Immature natural killer cell (primary cell): ENCODE measurements around the gene PLD1. TPM values are rescaled to one million over a fixed set of nuclear protein-coding genes. Genes with fewer than 3 reads are reported as not detected.
A peak's percentile ranks its signal among the peaks of the same experiment; 100 is the strongest.
"Not testable (repeated sequence)": the region's sequence is repeated elsewhere in the genome, so short reads cannot be mapped to it uniquely, and the experiment has no call there.

Experiments used
- DNase-seq, 3 donors: peaks; one replicate each; pipeline ENCODE4 v3.0.0; 2022; ENCODE audit warnings: mixed read lengths in 1 of 3
- H3K27ac Mint-ChIP-seq, 6 donors: one replicate each; pipeline ENCODE4 v1.8.0; 2020; ENCODE audit warnings: mixed read lengths in 6 of 6, mild to moderate bottlenecking in 5 of 6, inconsistent platforms in 4 of 6, moderate library complexity in 3 of 6
- H3K27me3 Mint-ChIP-seq, 3 donors: one replicate each; pipeline ENCODE4 v1.8.0; 2020 to 2021; ENCODE audit warnings: low read depth in 3 of 3, mild to moderate bottlenecking in 3 of 3, mixed read lengths in 3 of 3, moderate library complexity in 3 of 3, inconsistent platforms in 1 of 3
- H3K36me3 Mint-ChIP-seq, 3 donors: one replicate each; pipeline ENCODE4 v1.8.0; 2020; ENCODE audit warnings: mixed read lengths in 3 of 3, inconsistent platforms in 2 of 3, mild to moderate bottlenecking in 2 of 3
- H3K4me1 Mint-ChIP-seq, 2 donors: one replicate each; pipeline ENCODE4 v1.8.0; 2020; ENCODE audit warnings: inconsistent platforms in 2 of 2, mild to moderate bottlenecking in 2 of 2, mixed read lengths in 2 of 2, moderate library complexity in 1 of 2
- H3K4me3 Mint-ChIP-seq, 5 donors: one replicate each; pipeline ENCODE4 v1.8.0; 2020; ENCODE audit warnings: mild to moderate bottlenecking in 5 of 5, mixed read lengths in 5 of 5, inconsistent platforms in 3 of 5, moderate library complexity in 3 of 5
- H3K9me3 Mint-ChIP-seq, 6 donors: one replicate each; pipeline ENCODE4 v1.8.0; 2020; ENCODE audit warnings: mild to moderate bottlenecking in 6 of 6, mixed read lengths in 6 of 6, inconsistent platforms in 4 of 6, moderate library complexity in 3 of 6
- polyA plus RNA-seq, 3 donors: library from polyadenylated mRNA; unstranded; fragments of 300-500 nt; fragmentation: Illumina TruSeq; gene quantifications; one replicate each; pipeline ENCODE4 v1.2.3, GENCODE V29; 2021

The PLD1 gene
- polyA plus RNA-seq, 3 donors from 2014 or later: 3.8 to 7.2 TPM; not detected in 1

GRCh38 chr3:171815973-171816595 lies 5.8 kb upstream of the PLD1 start:
- no peaks in the 10 kb centered on the region for H3K36me3 Mint-ChIP-seq
- no peaks in the 10 kb centered on the region for H3K9me3 Mint-ChIP-seq
- no peak overlapping the region for H3K4me3 Mint-ChIP-seq
- peaks cover 14 to 21% of the 10 kb centered on the region in 2 donors for H3K4me1 Mint-ChIP-seq
- no peak overlapping the region for H3K27ac Mint-ChIP-seq
- DNase-seq: no peak
- peaks cover 0 to 10% (median 0%) of the 10 kb centered on the region in 3 donors for H3K27me3 Mint-ChIP-seq

- not testable (repeated sequence) for H3K36me3 Mint-ChIP-seq, H3K27me3 Mint-ChIP-seq, DNase-seq, H3K9me3 Mint-ChIP-seq, H3K4me3 Mint-ChIP-seq
- H3K4me1 Mint-ChIP-seq: peaks cover 21 to 30% of the 10 kb centered on the region in 2 donors
- peak overlapping the region in 1 of 6 donors; percentile 71 for H3K27ac Mint-ChIP-seq
These were observed 4.4 kb upstream of the PLD1 start for GRCh38 chr3:171814662-171815061.

GRCh38 chr3:171813897-171814460 lies 3.7 kb upstream of the PLD1 start:
- H3K4me3 Mint-ChIP-seq: peak overlapping the region in 1 of 5 donors; percentile 10
- H3K27me3 Mint-ChIP-seq: peaks cover 5 to 8% (median 5%) of the 10 kb centered on the region in 3 donors
- no peaks in the 10 kb centered on the region for H3K9me3 Mint-ChIP-seq
- no peaks in the 10 kb centered on the region for H3K36me3 Mint-ChIP-seq
- H3K27ac Mint-ChIP-seq: peak overlapping the region; percentile 61 to 85 (median 72)
- peaks cover 28 to 37% of the 10 kb centered on the region in 2 donors for H3K4me1 Mint-ChIP-seq
- DNase-seq: peak; percentile 51 to 70 (median 57)

- Mint-ChIP-seq H3K4me3 (peak overlapping the region in 1 of 5 donors; percentile 10), H3K9me3 (no peaks in the 10 kb centered on the region), H3K27me3 (peaks cover 5 to 8% (median 5%) of the 10 kb centered on the region in 3 donors), H3K27ac (peak overlapping the region; percentile 61 to 85 (median 72)), H3K36me3 (no peaks in the 10 kb centered on the region), H3K4me1 (peaks cover 29 to 38% of the 10 kb centered on the region in 2 donors)
- no peak for DNase-seq
These were observed 3.1 kb upstream of the PLD1 start for GRCh38 chr3:171813278-171813896.

GRCh38 chr3:171812811-171813210 lies 2.5 kb upstream of the PLD1 start:
- no peaks in the 10 kb centered on the region for H3K36me3 Mint-ChIP-seq

GRCh38 chr3:171811913-171812335 lies 1.6 kb upstream of the PLD1 start:
- no peak overlapping the region for H3K4me3 Mint-ChIP-seq
- DNase-seq: no peak
- H3K27ac Mint-ChIP-seq: no peak overlapping the region
- no peaks in the 10 kb centered on the region for H3K36me3 Mint-ChIP-seq
- H3K9me3 Mint-ChIP-seq: no peaks in the 10 kb centered on the region
- peaks cover 32 to 47% of the 10 kb centered on the region in 2 donors for H3K4me1 Mint-ChIP-seq
- H3K27me3 Mint-ChIP-seq: peaks cover 5 to 10% (median 5%) of the 10 kb centered on the region in 3 donors

More at GRCh38 chr3:171812811-171813210, 2.5 kb upstream of the PLD1 start:
- Mint-ChIP-seq H3K27ac (no peak overlapping the region), H3K9me3 (no peaks in the 10 kb centered on the region), H3K4me1 (peaks cover 30 to 40% of the 10 kb centered on the region in 2 donors), H3K4me3 (no peak overlapping the region), H3K27me3 (peaks cover 5 to 8% (median 5%) of the 10 kb centered on the region in 3 donors)
- DNase-seq: no peak

GRCh38 chr3:171811295-171811912 lies 1.1 kb upstream of the PLD1 start:
- peak overlapping the region in 2 of 6 donors; percentile 55 to 69 for H3K27ac Mint-ChIP-seq
- H3K9me3 Mint-ChIP-seq: no peaks in the 10 kb centered on the region
- DNase-seq: no peak
- H3K36me3 Mint-ChIP-seq: no peaks in the 10 kb centered on the region
- peaks cover 5 to 10% (median 5%) of the 10 kb centered on the region in 3 donors for H3K27me3 Mint-ChIP-seq
- peak overlapping the region; percentile 83 to 95 (median 87) for H3K4me3 Mint-ChIP-seq
- peaks cover 33 to 53% of the 10 kb centered on the region in 2 donors for H3K4me1 Mint-ChIP-seq

- Mint-ChIP-seq H3K27ac (peak overlapping the region in 4 of 6 donors; percentile 43 to 57 (median 52)), H3K4me1 (peaks cover 33 to 55% of the 10 kb centered on the region in 2 donors), H3K27me3 (peaks cover 5 to 10% (median 5%) of the 10 kb centered on the region in 3 donors), H3K4me3 (peak overlapping the region; percentile 83 to 95 (median 87)), H3K9me3 (no peaks in the 10 kb centered on the region), H3K36me3 (no peaks in the 10 kb centered on the region)
- DNase-seq: peak in 1 of 3 donors; percentile 4
These were observed 479 bp upstream of the PLD1 start for GRCh38 chr3:171810629-171811294.

- no peak for DNase-seq
- H3K27ac Mint-ChIP-seq: peak overlapping the region; percentile 62 to 90 (median 86)
- H3K27me3 Mint-ChIP-seq: peaks cover 5 to 10% (median 6%) of the 10 kb centered on the region in 3 donors
These were observed 747 bp downstream of the PLD1 start for GRCh38 chr3:171809611-171809860.

GRCh38 chr3:171807806-171808205 lies 2.5 kb downstream of the PLD1 start:
- peak overlapping the region in 1 of 6 donors; percentile 19 for H3K27ac Mint-ChIP-seq
- H3K27me3 Mint-ChIP-seq: peaks cover 2 to 6% (median 5%) of the 10 kb centered on the region in 3 donors
- H3K36me3 Mint-ChIP-seq: peaks cover 0 to 2% (median 0%) of the 10 kb centered on the region in 3 donors
- peaks cover 22 to 39% of the 10 kb centered on the region in 2 donors for H3K4me1 Mint-ChIP-seq
- no peak for DNase-seq
- no peaks in the 10 kb centered on the region for H3K9me3 Mint-ChIP-seq
- H3K4me3 Mint-ChIP-seq: peak overlapping the region in 1 of 5 donors; percentile 20

More at GRCh38 chr3:171809611-171809860, 747 bp downstream of the PLD1 start:
- Mint-ChIP-seq H3K4me1 (peaks cover 31 to 54% of the 10 kb centered on the region in 2 donors), H3K9me3 (no peaks in the 10 kb centered on the region), H3K4me3 (peak overlapping the region; percentile 83 to 95 (median 87)), H3K36me3 (no peaks in the 10 kb centered on the region)

- no peaks in the 10 kb centered on the region for H3K9me3 Mint-ChIP-seq
- H3K4me3 Mint-ChIP-seq: no peak overlapping the region
- peaks cover 22 to 39% of the 10 kb centered on the region in 2 donors for H3K4me1 Mint-ChIP-seq
- no peak for DNase-seq
- peaks cover 2 to 6% (median 5%) of the 10 kb centered on the region in 3 donors for H3K27me3 Mint-ChIP-seq
- H3K36me3 Mint-ChIP-seq: peaks cover 0 to 5% (median 0%) of the 10 kb centered on the region in 3 donors
- H3K27ac Mint-ChIP-seq: peak overlapping the region in 1 of 6 donors; percentile 38
These were observed 3.1 kb downstream of the PLD1 start for GRCh38 chr3:171807129-171807675.

GRCh38 chr3:171806200-171807128 lies 3.8 kb downstream of the PLD1 start:
- H3K9me3 Mint-ChIP-seq: no peaks in the 10 kb centered on the region
- H3K4me1 Mint-ChIP-seq: peaks cover 20 to 38% of the 10 kb centered on the region in 2 donors
- DNase-seq: no peak
- H3K27me3 Mint-ChIP-seq: peaks cover 2 to 6% (median 5%) of the 10 kb centered on the region in 3 donors
- peaks cover 0 to 5% (median 0%) of the 10 kb centered on the region in 3 donors for H3K36me3 Mint-ChIP-seq
- peak overlapping the region in 1 of 6 donors; percentile 37 for H3K27ac Mint-ChIP-seq
- H3K4me3 Mint-ChIP-seq: no peak overlapping the region
